Hepatocyte (in vitro differentiated cells): ENCODE results near the gene ILDR2.
A peak's percentile ranks its signal among the peaks of the same experiment; 100 is the strongest.

Source experiments
- CTCF ChIP-seq: fragments of 200-600 bp; sonication (generic); IDR thresholded peaks from 2 replicates; pipeline ENCODE4 v1.5.1; 2016; ENCODE audit warnings: antibody characterized with exemption, mild to moderate bottlenecking; ENCODE audit not compliant: poor library complexity
- EZH2 ChIP-seq: fragments of 200-600 bp; sonication (generic); IDR thresholded peaks from 2 replicates; pipeline ENCODE4 v1.6.1; 2016; ENCODE audit warnings: antibody characterized with exemption, mild to moderate bottlenecking, borderline replicate concordance

DNA sequence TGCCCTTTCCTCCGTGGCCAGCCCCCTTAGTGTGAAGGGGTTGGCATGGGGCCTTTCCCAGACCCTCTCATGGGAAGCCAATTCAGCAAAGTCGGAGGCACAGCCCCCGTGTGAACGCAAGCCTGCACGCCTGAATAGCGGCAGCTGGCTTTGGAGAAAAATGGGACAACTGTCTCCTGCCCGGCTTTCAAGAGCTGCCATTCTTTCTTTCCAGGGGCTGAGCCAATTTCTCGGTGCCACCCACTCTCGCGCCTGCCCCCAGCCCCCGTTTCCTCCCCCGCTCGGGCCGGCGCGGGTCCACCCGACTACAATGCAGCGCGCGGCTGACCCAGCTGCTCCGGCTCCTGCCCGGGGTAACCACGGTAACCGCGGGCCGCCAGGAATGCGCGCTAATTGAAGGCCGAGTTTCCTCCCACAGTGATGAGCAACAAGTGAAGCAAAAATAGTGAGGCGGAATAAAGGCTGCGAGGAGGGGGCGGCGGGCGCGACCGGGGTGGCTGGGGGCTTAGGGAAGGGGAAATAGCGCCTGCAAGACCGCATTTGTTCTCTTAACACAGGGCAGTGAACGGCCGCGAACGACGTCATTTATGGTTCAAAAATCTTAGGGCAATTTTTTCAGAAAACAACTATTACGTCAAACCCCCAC lies 27.8 kb downstream of the ILDR2 start:
- no peak for TF ChIP-seq CTCF
- TF ChIP-seq EZH2, result peak; percentile 51
